GM18868 (cell line): Measurements from ENCODE around the gene ZBTB42.

Source experiments
- ATAC-seq: cut with Tn5 transposase; IDR thresholded peaks from one replicate; pipeline ENCODE4 v1.9.1; 2021; ENCODE audit warnings: mild to moderate bottlenecking, moderate library complexity; ENCODE audit not compliant: unreplicated experiment

The ZBTB42 gene

DNA sequence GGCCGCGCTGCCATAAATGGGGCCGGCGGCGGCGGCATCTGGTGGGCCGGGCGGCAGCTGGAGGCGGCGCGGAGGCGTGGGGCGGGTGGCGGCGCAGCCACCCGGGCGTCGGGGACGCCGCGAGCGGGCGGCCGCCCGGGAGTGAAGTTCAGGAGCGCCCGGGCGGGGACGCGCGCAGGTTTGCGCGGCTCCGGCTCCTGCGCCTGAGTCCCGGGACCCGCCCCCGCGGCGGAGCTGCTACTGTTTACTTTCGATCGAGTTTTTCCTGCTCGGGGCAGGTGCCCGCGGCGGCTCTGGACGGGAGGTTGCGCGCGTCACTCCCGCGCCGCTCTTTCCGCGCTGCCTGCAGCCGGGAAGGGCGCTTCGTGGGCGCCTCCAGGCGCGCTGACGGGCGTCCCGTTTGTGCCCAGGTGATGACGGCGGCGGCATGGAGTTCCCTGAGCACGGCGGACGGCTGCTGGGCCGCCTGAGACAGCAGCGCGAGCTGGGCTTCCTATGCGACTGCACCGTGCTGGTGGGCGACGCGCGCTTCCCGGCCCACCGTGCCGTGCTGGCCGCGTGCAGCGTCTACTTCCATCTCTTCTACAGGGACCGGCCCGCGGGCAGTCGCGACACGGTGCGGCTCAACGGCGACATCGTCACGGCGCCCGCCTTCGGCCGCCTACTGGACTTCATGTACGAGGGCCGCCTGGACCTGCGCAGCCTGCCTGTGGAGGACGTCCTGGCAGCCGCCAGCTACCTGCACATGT lies at the start of gene ZBTB42:
ZBTB42 (plus strand) TSS at position 331 of the 749 bp plus-strand sequence; CDS start at position 428, 97 bp downstream.
- ATAC-seq = peak; percentile 33

DNA sequence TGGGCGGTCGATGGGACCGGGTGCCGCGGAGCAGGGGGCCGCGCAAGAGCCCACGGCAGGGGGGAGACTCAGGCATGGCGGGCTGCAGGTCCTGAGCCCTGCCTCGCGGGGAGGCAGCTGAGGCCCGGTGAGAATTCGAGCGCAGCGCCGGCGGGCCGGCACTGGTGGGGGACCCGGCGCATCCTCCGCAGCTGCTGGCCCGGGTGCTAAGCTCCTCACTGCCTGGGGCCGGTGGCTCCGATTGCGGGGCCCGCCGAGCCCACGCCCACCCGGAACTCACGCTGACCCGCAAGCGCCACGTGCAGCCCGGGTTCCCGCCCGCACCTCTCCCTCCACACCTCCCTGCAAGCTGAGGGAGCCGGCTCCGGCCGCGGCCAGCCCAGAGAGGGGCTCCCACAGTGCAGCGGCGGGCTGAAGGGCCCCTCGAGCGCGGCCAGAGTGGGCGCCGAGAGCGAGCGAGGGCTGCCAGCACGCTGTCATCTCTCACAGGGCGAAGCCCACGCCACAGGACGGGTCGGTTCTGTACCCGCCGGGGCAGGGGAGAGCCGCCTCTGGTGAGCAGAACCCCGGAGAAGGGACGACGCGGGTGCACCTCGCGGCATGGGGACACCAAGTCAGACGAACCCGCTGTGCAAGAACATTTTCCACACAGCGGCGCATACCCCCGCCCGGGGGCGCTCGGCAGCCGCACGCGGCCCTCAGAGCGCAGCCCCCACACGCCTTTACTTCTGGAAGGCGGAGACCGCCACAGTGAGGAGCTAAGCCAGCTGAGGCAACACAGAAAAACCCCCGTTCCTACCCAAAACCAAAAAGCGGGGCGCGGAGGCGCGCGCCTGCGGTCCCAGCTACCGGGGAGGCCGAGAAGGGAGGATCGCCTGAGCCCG lies 49.1 kb upstream of the ZBTB42 start:
- no peak for ATAC-seq

DNA sequence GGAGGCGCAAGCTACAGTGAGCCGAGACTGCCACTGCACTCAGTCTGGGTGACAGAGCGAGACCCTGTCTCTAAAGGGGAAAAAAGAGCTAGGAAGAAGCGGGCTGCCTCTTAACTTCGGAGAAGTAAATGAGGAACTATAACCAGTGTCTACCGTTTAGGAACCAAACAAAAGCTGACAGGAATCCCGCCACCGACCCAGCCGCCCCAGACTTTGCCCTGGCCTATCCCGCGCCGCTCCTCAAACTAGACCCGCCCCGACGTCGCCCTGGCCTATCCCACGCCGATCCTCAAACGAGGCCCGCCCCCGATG lies 48.5 kb upstream of the ZBTB42 start:
- ATAC-seq = peak; percentile 74

DNA sequence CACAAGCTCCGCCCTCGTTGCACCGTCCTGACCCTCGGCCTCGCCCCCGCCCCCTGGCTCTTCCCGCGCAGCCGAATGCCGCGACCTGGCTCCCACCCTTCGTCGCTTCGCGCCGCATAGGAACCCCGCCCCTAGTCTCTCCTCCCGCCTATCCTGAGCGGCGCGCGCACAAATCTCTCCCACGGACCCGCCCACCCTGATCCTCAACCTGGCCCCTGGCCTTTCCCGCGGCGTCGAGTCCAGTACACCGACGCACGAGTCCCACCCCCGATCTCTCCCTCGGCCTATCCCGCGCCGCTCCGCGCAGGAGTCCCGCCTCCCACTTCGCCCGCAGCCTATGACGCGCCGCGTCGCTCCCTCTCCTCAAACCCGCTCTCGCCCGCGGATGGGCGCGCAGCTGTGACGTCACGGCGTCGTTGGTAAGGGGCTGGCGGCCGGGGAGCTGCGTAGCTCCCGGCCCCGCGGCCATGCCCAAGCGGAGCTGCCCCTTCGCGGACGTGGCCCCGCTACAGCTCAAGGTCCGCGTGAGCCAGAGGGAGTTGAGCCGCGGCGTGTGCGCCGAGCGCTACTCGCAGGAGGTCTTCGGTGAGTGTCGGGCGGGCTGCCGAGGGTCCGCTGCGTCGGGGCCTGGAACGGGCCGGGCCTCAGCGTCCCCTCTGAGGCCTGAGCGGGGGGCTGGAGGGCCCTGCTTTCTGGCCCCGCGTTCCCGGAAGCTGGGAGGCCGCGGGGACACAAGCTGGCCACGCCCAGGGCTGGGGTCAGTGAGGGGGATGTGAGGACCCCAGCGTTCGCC lies 48.0 kb upstream of the ZBTB42 start, which contains the start of gene SIVA1:
SIVA1 (plus strand) TSS at position 413 of the 793 bp plus-strand sequence; CDS start at position 468, 55 bp downstream.
- peak; percentile 89 for ATAC-seq

DNA sequence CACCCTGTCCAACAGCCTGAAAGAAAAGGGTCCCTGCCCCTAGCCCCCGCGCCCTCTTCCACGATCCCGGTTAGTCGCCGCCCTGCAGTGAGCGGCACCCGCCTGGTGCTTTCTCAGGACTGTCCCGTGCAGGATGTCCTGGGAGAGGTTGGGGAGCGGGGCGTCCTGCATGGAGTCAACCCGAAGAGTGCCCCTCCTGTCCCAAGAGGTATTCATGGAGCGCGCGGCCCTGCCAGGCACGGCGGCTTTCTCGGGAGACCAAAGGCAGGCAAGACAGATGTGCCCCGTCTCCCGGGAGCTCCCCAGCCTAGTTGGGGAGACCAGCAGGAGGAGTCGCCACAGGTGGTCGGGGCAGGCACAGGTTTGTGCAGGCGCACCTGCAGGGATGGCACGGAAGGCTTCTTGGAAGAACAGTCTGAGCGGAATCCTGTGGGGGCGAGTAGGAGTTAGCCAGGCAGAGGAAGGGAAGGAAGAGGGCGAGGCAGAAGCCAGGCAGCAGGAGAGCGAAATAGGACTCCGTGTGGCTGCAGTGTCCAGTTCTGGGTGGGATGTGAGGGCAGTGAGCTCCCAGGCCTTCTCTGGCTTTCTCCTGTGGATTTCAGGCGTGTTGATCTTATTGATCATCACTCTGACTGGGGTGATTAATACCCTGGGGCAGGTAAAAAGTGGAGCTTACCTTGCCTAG lies 47.2 kb upstream of the ZBTB42 start:
- no peak for ATAC-seq

DNA sequence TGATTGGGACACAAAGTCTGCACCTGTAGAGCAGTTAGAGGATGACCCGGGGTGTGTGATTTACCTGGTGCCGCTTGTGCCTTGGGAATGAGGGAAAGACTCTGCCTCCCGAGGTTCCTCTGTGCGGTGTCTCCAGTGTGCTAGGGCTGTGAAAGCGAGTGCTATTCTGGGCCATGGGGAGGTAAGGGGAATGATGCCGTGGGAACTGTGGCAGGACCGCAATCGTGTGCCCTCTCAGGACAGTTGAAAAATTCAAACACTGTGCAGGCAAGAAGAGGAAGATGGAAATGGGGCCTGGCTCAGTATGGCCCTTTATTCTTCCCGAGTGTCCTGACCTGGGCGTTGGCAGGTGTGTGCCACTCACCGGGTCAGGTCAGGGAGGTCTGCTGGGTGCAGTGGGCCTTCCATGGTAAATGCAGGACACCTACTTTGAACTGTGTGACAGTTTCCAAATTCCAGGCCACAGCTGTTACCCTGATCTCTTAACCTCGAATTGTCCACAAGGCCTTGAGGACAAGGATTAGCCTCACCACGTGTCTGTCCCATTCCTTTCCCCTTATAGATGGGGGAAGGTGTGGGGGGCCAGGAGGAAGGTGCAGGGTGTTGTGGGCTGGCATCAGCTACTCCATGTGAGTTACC lies 46.6 kb upstream of the ZBTB42 start:
- ATAC-seq = no peak

DNA sequence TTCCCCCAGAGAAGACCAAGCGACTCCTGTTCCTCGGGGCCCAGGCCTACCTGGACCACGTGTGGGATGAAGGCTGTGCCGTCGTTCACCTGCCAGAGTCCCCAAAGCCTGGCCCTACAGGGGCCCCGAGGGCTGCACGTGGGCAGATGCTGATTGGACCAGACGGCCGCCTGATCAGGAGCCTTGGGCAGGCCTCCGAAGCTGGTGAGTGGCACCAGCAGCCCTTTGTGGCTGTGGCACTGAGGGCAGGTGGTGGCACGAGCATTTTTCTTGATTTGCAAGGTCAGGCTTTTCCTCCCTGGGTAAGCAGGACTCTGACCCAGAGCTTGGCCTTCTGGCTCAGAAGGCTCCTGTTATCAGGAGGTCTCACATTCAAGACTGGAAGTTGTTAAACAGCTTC lies 45.3 kb upstream of the ZBTB42 start:
- no peak for ATAC-seq

DNA sequence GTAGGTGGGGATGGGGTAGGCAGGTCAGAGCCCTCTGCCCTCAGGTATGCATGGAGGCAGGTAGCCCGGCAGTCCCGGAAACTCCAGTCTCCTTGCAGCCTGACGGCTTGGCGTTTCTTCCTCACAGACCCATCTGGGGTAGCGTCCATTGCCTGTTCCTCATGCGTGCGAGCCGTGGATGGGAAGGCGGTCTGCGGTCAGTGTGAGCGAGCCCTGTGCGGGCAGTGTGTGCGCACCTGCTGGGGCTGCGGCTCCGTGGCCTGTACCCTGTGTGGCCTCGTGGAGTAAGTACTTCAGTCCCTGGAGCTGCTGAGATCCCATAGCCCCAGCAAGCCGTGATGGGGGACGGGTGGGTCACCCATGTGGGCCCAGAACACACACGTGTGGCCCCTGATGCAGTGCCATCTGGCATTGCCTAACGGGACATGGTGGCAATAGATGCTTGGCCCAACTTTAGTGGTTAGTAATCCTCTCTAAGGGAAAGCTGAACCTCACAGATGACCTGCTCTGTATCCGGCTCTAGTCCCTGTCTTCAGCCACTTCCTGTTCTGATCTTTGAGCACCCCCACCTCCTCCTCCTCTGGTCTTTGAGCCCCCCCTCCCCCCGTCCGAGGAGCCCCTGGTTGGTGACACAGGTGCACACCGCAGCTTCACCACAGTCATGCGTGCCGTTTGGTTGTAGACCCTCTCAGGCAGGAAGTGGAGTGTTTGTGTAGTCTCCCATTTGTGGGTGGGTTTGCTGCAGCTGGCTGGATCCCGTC lies 44.2 kb upstream of the ZBTB42 start:
- no peak for ATAC-seq

DNA sequence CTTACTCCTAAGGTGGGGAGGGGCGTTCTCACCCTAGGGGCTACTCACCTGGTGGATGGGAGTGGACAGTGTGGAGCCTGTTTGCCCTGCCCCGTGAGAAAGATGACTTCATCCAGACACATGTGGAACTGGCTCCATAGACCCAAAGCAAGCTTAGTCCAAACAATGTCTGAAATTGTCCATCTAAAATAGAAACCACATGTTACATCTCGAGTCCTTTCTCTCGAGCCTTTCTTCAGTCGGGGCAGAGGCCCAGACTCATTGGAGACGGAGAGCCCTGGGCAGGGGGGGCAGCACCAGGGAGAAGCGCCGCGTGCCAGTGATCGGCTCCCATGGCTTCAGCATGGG lies 43.7 kb upstream of the ZBTB42 start:
- ATAC-seq = no peak

DNA sequence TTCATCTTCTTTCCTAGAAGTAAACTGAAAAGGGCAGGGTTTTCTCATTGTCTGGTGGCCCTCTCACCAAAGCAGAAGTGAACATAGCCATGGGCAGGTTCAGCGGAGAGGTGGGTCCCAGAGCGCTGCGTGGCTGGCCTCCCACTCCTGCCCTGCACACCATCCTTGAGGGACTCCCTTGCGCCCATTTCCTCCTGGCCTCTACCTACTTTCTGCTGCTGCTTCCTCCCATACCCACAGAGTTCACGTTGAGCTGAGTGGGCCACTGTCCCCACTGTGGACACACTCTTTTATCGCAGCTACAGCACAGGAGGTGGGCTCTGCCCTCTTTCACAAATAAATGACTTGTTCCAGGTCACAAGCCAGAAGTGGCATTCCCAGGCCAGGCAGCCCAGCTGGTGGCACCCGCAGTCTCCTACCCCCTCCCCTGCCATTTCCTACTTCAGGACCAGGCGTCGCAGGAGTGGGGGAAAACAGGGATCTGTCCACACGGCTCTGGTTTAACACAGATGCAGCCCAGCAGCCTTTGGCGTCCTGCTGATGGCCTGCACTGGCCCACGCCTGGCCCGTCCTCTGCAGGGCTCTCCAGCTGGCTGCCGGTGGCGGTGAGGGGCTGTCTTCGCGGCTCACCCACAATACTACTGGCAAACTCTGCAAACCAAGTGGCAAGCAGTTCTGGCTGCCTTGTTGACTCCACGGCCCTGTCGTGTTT lies 43.1 kb upstream of the ZBTB42 start:
- no peak for ATAC-seq

DNA sequence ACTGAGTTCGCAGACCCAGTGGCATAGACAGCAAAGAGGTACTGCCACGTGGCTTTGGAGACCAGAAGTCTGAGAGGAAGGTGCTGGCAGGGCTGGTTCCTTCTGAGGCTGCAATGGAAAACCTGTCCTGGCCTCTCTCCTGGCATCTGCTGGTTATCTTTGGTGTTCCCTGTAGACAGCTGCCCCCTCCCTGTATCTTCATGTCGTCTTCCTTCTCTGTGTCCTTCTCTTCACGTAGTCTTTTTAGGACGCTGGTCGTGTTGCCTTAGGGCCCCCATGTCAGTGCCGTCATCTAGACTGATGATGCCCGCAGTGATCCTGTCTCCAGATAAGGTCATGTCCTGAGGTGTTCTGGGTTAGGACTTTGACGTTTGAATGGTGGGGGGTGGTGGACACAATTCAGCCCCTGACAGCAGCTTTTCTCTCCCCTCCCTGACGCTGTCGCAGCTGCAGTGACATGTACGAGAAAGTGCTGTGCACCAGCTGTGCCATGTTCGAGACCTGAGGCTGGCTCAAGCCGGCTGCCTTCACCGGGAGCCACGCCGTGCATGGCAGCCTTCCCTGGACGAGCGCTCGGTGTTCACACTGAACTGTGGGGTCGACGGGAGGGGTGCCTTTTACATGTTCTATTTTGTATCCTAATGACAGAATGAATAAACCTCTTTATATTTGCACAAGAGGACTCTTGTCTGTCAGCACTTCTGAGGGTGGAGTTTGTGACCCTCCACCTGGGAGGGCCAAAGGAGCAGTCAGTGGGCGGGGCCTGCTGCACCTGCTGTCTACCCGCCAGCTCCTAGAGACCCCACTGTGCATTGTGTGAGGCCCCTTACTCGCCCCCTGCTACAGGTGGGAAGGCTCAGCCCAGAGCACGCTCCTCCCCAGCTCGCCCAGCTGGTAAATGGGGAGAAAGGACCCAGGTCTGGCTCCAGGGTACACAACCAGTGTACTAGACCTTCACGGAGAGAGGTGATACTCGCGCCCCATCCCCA lies 41.6 kb upstream of the ZBTB42 start:
- ATAC-seq = no peak

DNA sequence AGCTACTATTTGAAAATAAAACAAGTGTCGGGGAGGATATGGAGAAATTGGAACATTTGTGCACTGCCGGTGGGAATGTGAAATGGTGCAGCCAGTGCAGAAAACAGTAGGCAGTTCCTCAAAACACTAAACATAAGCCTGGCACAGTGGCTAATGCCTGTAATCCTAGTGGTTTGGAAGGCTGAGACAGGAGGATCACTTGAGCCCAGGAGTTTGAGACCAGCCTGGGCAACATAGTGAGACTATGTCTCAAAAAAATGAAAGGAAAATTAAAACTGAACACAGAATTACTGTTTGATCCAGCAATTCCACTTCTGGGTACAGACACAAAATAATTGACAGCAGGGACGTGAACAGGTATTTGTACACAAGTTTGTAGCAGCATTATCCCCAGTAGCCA lies 35.4 kb upstream of the ZBTB42 start:
- no peak for ATAC-seq

DNA sequence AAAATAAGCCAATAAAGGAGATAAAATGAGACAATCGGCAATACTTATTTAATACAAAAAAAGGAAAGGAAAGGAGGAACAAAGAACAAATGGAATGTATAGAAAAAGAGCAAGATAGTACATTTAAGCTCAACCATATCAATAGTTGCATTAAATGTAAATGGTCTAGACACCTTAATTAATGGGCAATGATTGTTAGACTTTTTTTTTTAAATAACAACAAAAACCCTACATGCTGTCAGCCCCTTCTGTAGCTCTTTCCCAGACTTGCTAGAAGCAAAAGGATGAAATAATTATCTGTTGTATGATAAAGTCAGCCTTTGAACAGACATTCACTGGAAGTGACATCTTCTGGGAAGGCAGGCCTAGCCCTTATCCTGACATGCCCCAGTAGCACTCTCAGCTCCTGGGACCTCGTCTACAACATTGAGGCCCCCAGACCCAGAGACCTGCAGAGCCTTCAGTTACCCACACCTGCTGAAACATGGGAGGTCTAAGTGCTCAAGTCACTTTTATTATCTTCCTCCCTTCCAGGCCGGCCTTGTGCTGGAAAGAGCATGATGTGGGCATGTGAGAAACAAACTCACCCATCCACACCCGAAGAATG lies 34.5 kb upstream of the ZBTB42 start:
- no peak for ATAC-seq

DNA sequence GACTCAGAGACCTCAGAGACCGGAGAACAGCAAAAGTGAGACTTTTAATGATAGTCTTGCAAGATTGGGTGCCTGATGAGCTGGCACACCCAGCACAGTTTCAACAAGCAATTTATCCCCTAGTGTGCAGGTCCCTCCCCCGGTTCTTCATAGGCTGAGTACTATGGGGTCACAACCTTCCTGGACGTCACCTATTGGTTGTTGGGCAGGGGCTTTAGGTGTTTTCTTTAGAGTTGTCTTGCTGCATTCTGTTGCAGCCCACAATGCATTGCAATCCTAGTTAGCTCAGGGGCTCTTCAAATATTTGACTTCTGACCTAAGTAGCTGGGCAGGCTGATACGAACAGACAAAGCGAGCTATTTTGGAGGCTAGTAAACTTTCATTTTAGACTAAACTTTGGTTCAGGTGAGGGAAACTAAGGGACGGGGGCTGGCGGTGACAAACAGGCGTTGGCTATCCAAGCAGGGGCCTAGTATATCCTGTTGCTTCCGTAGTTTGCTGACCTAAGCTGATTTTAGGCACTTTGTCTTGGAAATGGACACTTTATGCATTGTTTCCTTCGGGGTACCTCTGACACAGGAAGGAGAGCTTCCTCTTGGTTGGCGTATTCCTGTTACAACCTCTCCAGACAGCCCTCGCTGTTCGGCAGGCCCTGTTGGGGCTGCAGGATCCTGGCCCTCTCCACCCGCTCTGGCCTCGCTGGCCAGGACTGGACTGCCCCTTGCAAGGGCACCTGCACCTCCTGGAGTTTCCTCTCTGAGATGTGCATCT lies 33.9 kb upstream of the ZBTB42 start:
- ATAC-seq = no peak

DNA sequence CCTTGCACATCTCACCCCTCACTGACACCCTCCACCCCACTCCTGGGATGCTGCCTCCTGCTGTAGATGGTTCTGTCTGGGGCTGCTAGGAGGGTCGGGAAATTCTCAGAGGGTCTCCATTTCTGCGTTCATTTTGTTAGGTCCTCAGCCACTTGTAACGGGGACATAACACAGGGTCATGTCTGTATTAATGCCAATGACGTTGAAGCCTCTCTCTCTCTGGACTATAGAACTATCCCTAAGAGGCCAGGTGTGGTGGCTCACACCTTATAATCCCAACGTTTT lies 33.3 kb upstream of the ZBTB42 start:
- no peak for ATAC-seq

DNA sequence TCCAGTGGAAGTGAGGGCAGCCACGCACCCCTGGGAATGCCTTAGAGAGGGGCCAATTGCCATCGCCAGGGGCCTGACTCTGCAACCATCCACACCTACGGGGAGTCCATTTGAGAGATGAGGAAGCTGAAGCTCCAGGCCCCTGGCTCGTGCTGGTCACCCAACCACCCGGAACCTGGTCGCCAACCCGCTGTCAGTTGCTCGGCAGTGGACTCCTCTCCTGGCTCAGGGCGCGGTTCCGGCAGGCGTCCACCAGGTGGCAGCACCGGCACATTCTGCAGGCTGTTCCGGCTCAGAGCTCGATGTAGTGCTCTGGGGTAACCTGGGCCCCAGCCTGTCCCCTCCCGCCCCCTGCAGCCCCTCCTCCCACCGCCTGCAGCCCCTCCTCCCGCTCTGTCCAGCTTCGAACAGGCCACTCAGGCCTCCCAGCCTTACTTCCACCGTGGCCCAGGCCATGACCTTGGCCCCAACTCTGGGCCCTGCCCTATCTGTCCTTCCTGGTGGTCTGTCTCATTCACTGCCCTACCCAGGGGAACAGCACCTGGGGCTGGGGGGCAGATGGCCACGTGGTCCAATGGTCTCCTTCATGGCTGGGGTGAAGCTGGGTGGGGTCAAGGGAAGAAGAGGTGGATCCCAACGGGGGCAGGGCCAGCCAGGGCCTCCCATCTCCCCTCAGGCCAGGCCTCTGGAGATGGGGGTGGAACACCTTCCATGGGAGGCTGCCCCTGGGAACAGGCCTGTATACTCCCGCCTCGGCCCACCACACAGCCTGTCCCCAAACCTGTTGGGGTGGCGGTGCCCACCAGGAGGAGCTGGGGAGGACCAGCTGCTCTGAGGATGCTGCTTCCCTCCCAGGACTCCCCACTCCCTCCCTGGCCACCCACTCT lies 32.2 kb upstream of the ZBTB42 start:
- ATAC-seq = peak; percentile 80
